SKM-1 (cell line): Measurements from ENCODE around the gene HOXD10.

Source experiments
- DNase-seq: peaks from one replicate; lab custom pipeline; 2025; ENCODE audit not compliant: unreplicated experiment; lab: John Stamatoyannopoulos, UW

The HOXD10 gene

DNA sequence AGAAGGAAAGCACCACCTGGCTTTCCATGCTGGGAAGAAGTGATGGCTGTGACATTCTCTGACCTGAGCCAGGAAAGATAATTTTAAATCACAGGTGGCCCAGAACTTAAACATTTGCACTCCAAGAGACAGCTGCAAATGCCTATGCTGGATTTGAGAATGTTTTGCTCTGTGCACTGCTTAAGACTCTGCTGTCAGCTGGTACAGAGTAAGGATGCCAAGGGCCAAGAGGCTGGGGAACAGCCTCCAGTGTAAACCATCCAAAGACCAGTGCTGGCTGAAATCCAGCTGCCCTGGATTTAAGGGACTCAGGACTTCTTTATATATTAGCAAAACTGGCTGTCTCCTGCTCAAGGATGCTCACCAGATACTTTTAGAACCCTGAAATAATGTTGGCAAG, 16.8 kb downstream of the HOXD10 start:
- DNase-seq, result no peak

DNA sequence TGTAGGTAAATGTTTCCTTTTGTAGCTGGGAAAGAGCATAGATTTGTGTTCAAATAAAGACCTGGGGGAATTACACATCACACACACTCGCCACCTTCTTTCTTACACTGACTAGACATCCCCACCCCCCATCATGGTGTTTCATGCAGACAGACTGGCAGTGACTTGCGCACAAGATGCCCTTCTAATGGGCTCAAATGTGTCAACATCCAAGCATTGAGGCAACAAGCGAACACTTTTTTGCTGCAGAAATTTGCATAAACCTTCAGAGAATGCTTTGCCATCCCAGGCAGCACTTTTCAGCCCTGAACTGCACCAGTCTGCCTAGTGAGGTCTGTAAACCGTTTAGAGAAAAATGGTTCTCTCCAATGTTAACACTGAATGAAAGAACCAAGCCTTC, 17.5 kb downstream of the HOXD10 start:
- DNase-seq, result no peak

DNA sequence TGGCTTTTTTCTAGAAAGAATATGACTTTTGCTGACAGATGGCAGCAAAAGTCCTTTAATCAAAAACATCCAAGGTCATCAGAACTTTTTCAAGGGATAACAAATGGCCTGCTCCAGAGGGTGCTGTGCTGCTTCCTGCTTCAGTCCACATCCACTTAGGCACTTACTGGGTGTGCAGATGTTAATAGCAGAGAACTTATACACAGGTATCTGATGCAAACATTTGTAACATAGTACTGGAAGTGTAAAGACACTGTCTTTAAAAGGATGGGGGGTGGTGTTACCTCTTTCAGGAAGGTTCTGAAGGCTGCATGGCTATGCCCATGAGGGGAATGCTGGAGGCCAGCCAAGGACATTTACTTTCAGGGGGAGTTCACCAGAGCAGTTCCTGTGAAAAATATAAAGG, 18.5 kb downstream of the HOXD10 start:
- DNase-seq, result no peak

DNA sequence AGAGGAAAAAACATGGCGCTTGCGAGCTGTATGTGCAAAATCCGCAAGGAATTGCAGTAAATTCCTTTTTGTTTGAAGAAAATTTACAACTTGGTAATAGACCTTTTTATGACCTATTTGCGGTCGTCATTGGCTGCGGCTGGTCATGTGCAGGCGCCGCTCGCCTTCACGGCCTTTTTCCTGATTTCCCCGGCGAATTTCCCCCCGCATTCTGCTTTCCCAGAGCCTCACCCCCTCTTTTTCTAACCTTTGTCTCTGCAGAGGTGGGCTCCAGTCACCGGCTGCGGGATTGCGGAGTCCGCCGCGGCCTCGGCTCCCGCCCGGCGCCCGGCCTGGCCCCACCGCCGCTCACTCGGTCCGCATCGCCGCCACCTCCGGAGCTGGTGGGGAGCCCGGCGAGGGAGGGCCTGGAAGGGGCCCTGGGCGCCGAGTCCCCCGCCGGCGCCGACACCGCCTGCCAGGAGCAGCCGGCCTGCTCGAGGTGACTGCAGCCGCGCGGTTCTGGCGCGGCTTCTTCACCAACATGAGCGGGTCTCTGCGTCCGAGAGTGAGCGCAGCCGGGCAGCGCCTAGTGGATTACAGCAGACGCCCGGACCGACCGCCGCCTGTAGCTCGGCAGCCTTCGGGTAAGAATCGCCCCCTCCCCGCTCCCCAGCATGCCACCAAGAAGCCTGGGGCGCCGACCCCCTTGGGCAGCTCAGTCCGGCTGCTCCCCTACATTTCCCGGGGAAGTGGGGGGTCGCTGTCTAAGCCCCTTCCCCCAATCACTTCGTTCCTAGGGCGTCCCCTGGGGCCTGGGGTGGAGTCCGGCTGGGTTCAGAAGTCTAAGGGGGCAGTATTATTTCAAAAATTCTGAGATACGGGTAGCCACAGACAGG, 20.0 kb downstream of the HOXD10 start:
- no peak for DNase-seq

DNA sequence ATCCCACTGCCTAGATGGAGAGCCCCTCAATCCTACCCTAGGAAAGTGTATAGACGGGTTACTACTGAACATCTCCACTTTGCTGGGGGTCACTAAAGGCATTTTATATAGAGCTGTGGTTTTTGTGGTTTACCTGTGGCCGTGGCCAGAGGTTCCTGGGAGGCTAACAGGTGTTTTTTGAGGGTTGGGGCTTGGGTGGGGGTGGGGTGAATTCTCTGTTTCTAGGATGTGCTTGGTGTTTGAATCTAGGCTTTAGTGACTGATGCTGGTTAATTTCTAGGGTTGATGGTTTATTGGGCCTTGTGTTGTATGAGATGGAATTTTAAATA, 20.6 kb downstream of the HOXD10 start:
- DNase-seq, result no peak

DNA sequence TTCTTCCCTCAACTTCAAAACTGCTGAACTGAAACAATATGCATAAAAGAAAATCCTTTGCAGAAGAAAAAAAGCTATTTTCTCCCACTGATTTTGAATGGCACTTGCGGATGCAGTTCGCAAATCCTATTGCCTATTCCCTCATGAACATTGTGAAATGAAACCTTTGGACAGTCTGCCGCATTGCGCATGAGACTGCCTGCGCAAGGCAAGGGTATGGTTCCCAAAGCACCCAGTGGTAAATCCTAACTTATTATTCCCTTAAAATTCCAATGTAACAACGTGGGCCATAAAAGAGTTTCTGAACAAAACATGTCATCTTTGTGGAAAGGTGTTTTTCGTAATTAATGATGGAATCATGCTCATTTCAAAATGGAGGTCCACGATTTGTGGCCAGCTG, 21.3 kb downstream of the HOXD10 start:
- no peak for DNase-seq

DNA sequence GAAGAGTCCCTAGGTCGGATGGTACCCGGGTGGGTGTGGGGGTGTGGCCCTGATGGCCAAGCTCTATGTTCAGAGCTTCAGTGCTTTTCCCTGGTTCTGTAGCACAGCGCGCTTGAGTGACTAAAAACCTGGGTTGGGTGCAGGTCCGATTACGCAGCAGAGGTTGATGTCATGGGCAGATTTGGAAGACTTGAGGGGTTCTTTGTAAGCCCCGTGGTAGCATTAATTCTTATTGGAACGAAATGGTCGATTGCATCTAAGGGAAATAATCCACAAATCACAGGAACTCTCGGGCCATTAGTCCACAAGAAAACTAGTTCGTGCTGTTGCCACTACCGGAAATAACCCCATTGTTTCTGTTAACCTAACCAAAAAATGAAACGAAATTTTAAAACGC, 21.9 kb downstream of the HOXD10 start:
- no peak for DNase-seq

DNA sequence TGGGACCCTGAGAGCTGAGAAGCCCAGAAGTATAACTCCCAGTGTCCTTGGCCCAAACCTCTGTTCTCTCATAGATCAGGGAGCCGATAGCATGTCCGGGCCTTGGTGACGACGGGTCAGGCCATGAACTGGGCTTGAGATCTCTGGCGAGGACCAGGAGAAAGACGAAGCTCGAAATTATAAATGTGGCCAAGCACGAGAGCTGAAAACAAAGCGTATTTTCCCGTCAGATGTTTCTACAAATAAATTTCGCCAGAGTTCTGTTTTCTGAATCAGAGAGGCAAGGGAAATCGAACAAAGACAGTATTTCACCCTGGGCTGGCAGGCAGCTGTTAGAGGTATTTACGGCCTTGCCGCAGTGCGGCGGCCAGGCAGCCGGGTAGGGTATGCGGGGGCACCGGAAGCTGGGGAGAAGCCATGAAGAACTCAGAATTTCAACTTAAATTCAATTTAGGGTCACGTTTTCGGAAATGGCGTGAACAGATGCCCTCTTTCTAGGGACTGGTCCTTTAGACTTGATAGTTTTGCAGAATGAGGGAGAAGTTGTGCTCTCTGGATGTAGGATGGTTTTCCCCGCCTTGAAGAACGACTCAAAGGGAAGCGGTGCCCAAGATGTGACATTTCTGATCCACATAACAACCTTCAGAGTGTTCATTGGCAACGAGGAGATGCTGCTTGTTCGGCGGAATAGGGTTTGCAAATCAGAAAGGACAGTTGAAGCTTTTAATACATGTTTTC, 22.5 kb downstream of the HOXD10 start:
- no peak for DNase-seq

DNA sequence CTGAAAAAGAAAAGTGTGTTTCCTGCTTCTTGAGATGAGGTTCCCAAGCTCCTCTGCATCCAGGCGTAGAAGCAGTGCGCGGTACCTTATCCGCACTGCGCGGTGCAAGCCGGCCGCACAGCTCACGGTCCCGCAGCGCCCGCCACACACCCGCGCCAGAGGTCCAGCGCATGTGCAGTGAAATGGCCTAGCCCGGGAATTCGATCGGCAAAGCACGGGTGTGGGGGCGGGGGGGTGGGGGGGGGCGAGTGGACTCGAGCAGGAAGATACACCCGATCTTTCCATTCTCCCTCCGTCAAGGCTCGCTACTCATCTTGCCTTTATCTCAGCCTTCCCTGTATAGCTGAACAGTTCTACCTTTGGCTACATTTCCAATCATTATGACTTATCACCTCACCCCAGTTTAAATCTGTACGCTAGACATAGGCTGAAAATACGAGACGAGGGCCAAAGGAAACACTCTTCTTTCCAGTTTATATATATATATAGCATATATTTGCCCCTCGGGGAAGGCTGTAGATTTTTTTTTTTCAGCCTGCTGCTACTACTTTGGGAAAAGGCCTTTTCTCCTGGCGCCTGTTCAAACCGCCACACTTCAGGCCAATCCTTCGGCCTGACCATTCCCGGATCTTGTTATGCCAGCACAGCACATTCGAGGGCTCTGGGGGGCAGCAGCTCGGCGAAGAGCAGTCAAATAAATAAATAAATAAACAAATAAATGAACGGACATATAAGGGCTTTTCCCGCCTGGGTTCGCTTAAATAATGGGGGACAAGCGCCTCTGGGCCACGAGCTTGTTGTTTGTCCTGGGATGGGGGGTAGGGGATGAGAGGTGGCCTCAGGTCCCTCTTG, 23.3 kb downstream of the HOXD10 start:
- DNase-seq, result no peak

DNA sequence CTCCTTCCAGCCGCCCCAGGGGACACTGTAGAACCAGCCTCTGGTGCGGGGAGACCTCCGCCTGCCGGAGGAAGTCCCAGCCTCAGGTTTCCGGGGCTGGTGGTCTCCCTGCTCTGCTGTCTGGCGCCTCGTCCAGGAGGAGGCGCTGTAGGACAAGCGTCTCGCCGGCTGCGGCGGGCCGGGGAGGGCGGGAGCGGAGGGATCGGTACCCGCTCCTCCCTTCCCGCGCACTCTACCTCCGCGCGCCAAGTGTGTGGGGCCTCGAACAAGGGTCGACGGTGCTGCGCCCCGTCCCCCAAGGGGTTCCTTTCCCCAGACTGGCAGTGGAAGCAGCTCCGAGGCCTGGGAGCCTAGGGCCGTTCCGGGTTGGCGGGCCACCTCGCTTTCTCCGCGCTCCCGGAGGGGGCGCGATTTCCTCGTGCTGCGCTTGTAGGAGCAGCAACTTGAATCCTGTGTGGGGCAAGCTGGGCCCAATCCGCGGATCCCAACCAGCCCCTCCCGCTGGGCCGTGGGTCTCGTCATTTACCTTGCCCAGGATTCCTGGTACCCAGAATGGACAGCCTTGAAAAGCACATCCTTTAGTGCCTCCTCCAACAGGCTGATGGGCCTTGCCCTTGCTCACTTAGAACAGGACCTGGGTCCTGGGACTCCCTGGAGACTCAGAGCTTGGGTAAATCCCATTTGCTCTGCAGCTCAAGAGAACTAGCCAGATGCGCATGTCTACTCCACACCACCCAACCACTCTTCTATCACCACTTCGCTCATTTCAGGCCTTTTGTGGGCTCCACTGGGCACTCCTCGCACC, 24.1 kb downstream of the HOXD10 start:
- DNase-seq, result peak; percentile 26

DNA sequence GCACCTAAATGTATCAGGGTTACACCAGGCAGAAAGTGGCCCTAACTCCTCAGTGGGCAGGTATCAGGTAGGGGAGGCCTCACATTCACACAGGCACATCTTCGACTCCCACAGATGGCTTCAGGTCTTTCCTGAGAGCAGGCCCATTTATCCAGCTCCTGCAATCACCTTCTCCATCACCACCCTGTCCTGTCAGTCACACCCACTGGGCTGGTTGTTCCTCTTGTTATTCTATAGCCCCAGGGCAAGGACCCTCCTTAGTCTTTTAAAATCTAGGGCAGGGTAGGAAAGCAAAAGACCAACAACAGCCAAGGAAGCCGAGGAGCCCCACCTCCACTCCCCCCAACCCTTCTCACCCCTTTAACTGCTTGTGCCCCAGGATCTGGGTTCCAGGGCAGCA, 25.7 kb downstream of the HOXD10 start:
- DNase-seq, result no peak

DNA sequence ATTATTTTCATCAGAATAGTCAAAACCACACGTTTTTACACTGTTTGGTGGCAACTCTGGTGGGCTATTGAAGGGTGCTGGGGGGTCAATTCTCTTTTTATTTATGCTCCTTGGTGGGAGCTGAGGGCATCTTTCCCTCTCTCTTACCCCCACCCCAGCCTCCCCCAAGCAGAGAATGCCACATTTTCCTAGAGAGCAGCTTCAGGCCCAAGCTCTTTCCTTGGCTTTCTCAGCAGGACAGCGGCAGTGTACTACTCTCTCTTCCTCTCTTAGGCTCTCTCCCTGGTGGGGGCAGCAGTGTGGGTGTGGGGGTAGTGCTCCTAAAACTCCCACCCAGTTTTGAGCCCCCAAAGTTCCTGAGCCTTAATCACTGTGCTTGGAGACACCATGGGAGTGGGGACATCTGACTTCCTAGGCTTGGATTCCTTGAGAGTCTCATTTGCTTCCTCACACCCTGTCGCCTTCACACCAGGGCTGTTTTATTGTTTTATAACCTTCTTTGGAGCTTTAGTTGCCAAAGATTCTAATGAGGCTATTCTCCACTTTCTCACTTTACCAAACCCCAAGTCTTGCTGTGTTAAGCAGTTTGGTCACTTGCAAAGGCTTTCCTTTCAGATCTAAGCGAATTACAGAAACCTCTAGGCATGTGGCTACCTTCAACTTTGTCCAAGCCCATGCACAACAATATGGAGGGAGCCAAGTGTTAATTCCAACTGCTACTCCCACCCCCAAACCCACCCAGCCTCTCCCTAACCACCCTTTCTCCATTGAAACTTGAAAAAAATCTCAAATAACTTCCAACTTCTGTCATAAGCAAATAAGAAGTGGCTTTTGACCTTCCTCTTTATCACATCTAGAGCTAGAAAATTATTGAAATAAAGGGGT, 28.7 kb downstream of the HOXD10 start:
- DNase-seq, result no peak

DNA sequence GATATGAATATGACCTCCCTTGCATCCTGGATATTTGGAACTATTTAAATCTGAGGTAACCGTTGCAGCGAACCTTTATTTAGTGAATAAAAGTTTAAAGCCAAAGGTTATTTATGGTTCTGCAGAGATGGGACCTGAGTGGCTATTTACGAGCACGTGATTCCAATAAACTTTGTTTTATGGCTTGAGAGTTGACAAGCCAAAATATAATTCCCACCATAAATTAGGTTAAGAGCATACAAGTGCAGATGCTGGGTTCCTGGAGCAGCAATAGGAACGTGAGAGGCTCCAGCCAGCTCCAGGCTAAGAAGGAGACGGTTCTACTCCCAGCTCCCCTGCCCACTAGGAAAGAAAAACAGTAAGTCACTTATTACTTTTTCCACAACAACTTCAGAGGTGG, 29.5 kb downstream of the HOXD10 start:
- no peak for DNase-seq

DNA sequence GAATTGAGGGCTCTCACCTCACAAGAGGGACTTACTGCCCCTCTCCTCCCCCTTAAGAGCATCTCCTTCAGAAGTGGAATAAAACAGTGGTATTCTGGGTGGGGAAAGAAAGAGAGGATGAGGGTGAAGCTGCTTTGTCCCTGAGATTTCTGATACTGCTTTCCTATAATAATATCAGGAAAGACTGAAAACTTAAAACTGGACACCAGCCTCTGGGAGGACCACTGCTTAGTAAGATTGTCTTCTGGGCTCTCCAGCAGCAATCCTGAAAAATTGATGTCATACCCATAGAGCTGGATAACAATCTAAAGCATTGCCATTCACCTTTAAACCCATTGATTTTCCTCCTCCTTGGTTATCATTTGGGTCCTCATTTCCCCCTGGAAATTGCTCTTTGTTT, 30.1 kb downstream of the HOXD10 start:
- no peak for DNase-seq

DNA sequence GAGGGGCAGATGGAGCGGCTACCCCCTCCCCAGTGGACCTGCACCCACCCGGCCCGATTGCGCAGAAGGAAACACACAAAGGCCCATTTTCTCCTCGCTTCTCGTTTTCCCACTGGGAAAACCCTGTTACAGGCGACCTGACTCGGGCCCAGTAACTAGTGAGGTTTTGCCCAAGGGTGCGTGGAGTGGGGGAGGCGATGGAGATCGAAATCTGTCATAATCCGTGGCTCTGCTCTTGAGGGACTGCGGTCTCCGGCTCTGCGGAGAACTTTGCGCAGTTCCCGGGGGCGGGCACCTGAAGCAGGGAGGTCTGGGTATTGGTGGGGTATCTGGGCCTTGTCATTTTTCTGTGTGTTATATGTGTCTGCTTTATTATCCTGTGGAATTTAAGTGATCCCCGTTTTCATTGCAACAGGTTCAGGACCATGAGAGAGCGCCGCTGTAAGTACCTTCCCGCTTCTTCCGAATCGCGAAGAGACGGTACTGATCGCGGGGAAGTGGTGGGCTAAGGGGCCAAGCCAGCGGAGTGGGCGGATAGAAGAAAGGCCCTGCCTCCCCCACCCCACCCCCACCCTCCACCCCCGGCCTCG, 30.7 kb downstream of the HOXD10 start:
- DNase-seq, result no peak

DNA sequence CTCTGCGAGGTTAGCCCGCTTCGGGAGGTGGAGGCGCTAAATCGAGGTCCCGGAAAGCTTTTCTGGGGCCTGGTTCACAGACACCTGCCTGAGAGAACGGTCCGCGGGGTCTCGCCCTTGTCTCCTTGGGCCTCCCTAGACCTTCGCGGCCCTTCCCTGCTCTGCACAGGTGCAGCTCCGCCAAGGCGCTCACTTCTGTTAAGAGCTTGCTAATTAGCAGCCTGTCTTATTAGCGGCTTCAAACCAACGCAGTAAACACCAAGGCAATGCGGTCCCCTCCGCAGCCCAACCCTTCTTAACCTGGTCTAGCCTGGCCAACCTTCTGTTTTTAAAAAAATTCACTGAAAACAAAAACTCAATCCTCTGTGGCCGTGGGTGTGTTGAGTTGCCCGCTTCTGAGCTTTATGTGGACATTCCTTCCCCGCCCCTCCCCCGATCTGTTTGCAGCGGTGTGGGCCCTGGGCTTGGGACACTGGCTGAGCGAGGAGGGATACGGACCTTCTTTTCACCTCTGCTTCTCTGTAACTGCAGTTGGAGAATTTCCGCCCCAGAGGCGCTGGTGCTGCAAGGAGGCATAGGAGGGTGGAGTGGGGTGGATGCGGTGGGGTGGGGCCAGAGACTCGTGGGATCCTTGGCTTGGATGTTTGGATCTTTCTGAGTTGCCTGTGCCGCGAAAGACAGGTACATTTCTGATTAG, 31.4 kb downstream of the HOXD10 start:
- DNase-seq, result no peak

DNA sequence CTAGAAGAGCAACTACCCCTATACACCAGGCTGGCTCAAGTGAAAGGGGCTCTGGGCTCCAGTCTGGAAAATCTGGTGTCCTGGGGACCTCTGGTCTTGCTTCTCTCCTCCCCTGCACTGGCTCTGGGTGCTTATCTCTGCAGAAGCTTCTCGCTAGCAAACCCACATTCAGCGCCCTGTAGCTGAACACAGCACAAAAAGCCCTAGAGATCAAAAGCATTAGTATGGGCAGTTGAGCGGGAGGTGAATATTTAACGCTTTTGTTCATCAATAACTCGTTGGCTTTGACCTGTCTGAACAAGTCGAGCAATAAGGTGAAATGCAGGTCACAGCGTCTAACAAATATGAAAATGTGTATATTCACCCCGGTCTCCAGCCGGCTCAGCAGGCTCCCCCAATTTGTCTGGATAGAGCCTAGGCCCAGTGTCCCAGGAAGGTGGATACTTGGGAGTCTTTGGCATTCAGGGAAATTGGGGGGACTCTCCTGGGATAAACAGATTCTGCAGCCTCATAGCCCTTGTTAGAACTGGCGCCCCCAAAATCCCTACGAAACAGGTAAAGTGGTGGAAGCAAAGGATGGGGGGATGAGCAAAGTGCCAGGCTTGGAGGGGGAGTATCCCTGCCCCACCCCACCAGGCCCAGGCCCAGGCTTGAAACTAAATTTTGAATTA, 32.3 kb downstream of the HOXD10 start:
- no peak for DNase-seq

DNA sequence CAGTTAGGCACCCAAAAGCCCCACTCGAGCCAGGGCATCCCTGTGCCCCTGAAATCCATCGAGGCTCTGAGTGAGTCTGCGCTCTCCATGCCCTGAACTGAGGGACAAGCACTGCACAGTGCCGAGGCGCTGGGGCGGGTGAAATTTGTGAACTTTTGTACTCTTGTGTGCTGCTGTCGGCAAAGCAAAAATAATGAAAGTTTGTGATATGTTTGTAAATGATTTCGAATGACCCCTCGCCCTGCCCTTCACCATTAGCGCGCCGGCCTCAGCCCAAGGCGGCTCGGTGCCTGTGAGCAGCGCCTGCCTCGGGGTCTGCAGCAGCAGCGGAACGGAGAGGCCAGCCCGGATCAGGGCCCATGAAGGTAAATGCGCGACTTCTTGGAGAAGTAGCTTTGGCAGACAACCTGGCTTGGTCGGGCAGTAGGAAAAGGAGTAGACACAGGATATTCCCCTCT, 32.9 kb downstream of the HOXD10 start:
- no peak for DNase-seq
